Sigmoid colon (tissue), 7 donors: ENCODE results near the gene TRMT61B. TPM values are rescaled to one million over a fixed set of nuclear protein-coding genes. Genes with fewer than 3 reads are reported as not detected.

Experiments
- DNase-seq: peaks from one replicate; pipeline ENCODE4 v3.0.0-alpha.2; 2019
- H3K27ac ChIP-seq, 4 donors: fragments of 200-600 bp; sonication (generic); one replicate each; pipeline ENCODE4 v1.5.1; 2016 to 2019; ENCODE audit warnings: mild to moderate bottlenecking in 1 of 4
- H3K27me3 ChIP-seq, 3 donors: fragments of 200-600 bp; sonication (generic); one replicate each; pipeline ENCODE4 v1.5.1; 2019; ENCODE audit warnings: mild to moderate bottlenecking in 1 of 3
- H3K36me3 ChIP-seq, 4 donors: fragments of 200-600 bp; sonication (generic); one replicate each; pipeline ENCODE4 v1.5.1; 2016 to 2019
- H3K4me1 ChIP-seq, 4 donors: fragments of 200-600 bp; sonication (generic); one replicate each; pipeline ENCODE4 v1.5.1; 2017 to 2019
- H3K4me3 ChIP-seq, 4 donors: fragments of 200-600 bp; sonication (generic); one replicate each; pipeline ENCODE4 v1.5.1; 2017 to 2019; ENCODE audit warnings: mild to moderate bottlenecking in 2 of 4, moderate library complexity in 1 of 4
- H3K9me3 ChIP-seq, 4 donors: fragments of 200-600 bp in 3 of 4; sonication (generic) in 3 of 4; one replicate each; pipeline versions ENCODE4 v1.5.1 to v1.6.1; 2013 to 2019
- EP300 ChIP-seq, 4 donors: sonication (generic); formaldehyde crosslinking; IDR thresholded peaks; one replicate each; pipeline ENCODE4 v1.6.1; 2017; ENCODE audit warnings: antibody characterized with exemption in 4 of 4
- POLR2A ChIP-seq, 2 donors: fragments of 450-650 bp; IDR thresholded peaks; one replicate each; pipeline ENCODE4 v1.6.1; 2016; ENCODE audit warnings: antibody characterized with exemption in 2 of 2, mild to moderate bottlenecking in 2 of 2, moderate library complexity in 2 of 2
- POLR2AphosphoS5 ChIP-seq, 4 donors: sonication (generic); formaldehyde crosslinking; IDR thresholded peaks; one replicate each; pipeline ENCODE4 v1.6.1; 2017; ENCODE audit warnings: antibody characterized with exemption in 4 of 4
- WGBS, 2 donors: extraction: QIAGEN DNeasy Blood & Tissue Kit; methylation state at CpG; one replicate each; pipeline ENCODE4 v1.1.7; 2013; 5-methylcytosine and 5-hydroxymethylcytosine counted together
- intact Hi-C: fragments of 100-400 bp; cut with DNase I; formaldehyde crosslinking; loops from one replicate; pipeline ENCODE4 v1.15.1; 2023
- polyA plus RNA-seq, 3 donors: library from polyadenylated mRNA; stranded (reverse); fragments of 200-250 nt; gene quantifications; one replicate each; pipeline ENCODE4 v1.2.3, GENCODE V29; 2013
- total RNA-seq, 4 donors: library from RNA; depleted of rRNA; stranded (reverse); fragments of >200 nt; gene quantifications; one replicate each; pipeline ENCODE4 v1.1.0, GENCODE V29; 2016
- TF ChIP-seq, protein P1 (sequence below), 4 experiments: fragments of 450-650 bp in 3 of 4; fragments of 200-600 bp in 1 of 4; IDR thresholded peaks; one replicate each; pipeline ENCODE4 v1.5.1; 2016 to 2019; ENCODE audit warnings: antibody characterized with exemption in 4 of 4, mild to moderate bottlenecking in 3 of 4, moderate library complexity in 2 of 4
- donor health status: healthy with polysubstance abuse.
- donor health status: Bipolar disorder and iron deficiency.
- donor health status: healthy.

Gene TRMT61B
- total and polyA plus RNA-seq, 7 donors, result 8.6 to 16.8 (median 11.4) TPM

DNA sequence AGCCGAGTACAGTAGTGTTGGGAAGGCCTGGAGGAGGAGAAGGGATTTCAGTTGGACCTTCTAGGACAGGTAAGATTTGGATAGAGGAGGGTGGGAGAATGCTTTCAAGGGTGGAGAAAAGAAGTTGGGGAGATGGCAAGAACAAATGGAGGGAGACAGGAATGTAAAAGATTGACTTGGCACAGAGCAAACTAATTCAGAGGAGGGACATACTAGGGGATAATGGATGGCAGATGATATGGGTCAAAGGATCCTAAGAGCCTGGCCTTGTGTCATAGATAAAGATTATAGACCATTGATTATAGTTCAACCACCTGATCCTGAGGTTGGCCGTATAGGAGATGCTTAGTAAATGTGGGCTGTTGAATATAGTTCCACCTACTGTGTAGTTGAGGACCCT, 36.7 kb upstream of the TRMT61B start:
- Histone ChIP-seq H3K27me3 (no peaks in the 10 kb centered on the region), H3K27ac (no peak overlapping the region), H3K9me3 (no peaks in the 10 kb centered on the region), H3K36me3 (peaks cover 5 to 62% (median 27%) of the 10 kb centered on the region in 4 donors), H3K4me1 (peaks cover 0 to 15% (median 9%) of the 10 kb centered on the region in 4 donors), H3K4me3 (no peak overlapping the region)
- intact Hi-C loops, result no loop called here
- 90 to 94% methylated on average over 2 of the region's 2 CpGs for WGBS, 2 donors
- DNase-seq, result no peak
- TF ChIP-seq POLR2A (IDR thresholded peaks at IDR 0.05), result no peak
- TF ChIP-seq EP300 (IDR thresholded peaks at IDR 0.05), result no peak
- TF ChIP-seq, protein P1, sequence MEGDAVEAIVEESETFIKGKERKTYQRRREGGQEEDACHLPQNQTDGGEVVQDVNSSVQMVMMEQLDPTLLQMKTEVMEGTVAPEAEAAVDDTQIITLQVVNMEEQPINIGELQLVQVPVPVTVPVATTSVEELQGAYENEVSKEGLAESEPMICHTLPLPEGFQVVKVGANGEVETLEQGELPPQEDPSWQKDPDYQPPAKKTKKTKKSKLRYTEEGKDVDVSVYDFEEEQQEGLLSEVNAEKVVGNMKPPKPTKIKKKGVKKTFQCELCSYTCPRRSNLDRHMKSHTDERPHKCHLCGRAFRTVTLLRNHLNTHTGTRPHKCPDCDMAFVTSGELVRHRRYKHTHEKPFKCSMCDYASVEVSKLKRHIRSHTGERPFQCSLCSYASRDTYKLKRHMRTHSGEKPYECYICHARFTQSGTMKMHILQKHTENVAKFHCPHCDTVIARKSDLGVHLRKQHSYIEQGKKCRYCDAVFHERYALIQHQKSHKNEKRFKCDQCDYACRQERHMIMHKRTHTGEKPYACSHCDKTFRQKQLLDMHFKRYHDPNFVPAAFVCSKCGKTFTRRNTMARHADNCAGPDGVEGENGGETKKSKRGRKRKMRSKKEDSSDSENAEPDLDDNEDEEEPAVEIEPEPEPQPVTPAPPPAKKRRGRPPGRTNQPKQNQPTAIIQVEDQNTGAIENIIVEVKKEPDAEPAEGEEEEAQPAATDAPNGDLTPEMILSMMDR (IDR thresholded peaks at IDR 0.05), result no peak
- TF ChIP-seq POLR2AphosphoS5 (IDR thresholded peaks at IDR 0.05), result no peak

GRCh38 chr2:28906376-28906775, 36.3 kb upstream of the TRMT61B start:
- intact Hi-C loops, result no loop called here
- Histone ChIP-seq H3K4me1 (peaks cover 0 to 15% (median 9%) of the 10 kb centered on the region in 4 donors), H3K4me3 (no peak overlapping the region), H3K27ac (no peak overlapping the region), H3K9me3 (no peaks in the 10 kb centered on the region), H3K36me3 (peaks cover 5 to 62% (median 27%) of the 10 kb centered on the region in 4 donors), H3K27me3 (no peaks in the 10 kb centered on the region)
- 91% methylated on average over 4 of the region's 4 CpGs for WGBS, 2 donors
- no peak for DNase-seq
- TF ChIP-seq EP300 (IDR thresholded peaks at IDR 0.05), result no peak
- TF ChIP-seq POLR2AphosphoS5 (IDR thresholded peaks at IDR 0.05), result no peak
- TF ChIP-seq, protein P1 (IDR thresholded peaks at IDR 0.05), result no peak
- TF ChIP-seq POLR2A (IDR thresholded peaks at IDR 0.05), result no peak

DNA sequence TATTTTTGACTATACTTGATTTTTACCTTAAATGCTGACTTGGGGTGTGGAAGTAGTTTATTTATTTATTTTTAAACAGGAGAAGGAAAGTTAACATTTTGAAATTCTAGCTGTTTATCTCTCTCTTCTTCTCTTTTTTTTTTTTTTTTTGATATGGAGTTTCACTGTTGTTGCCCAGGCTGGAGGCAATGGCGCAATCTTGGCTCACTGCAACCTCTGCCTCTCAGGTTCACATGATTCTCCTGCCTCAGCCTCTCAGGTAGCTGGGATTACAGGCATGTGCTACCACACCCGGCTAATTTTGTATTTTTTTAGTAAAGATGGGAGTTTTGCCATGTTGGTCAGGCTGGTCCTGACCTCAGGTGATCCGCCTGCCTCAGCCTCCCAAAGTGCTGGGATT, 35.4 kb upstream of the TRMT61B start:
- intact Hi-C loops, result no loop called here
- Histone ChIP-seq H3K9me3 (no peaks in the 10 kb centered on the region), H3K4me3 (no peak overlapping the region), H3K27ac (no peak overlapping the region), H3K4me1 (peaks cover 0 to 15% (median 9%) of the 10 kb centered on the region in 4 donors), H3K27me3 (no peaks in the 10 kb centered on the region), H3K36me3 (peaks cover 5 to 62% (median 27%) of the 10 kb centered on the region in 4 donors)
- 94 to 95% methylated on average over 3 of the region's 3 CpGs for WGBS, 2 donors
- no peak for DNase-seq
- TF ChIP-seq EP300 (IDR thresholded peaks at IDR 0.05) (no peak), POLR2A (IDR thresholded peaks at IDR 0.05) (no peak)

- no peaks in the 10 kb centered on the region for H3K9me3 ChIP-seq
- intact Hi-C loops, result no loop called here
- peaks cover 5 to 60% (median 27%) of the 10 kb centered on the region in 4 donors for H3K36me3 ChIP-seq
- WGBS, 2 donors, result 93 to 94% methylated on average over 2 of the region's 2 CpGs
- peaks cover 0 to 15% (median 9%) of the 10 kb centered on the region in 4 donors for H3K4me1 ChIP-seq
- TF ChIP-seq EP300 (IDR thresholded peaks at IDR 0.05), result no peak
- no peak for TF ChIP-seq POLR2A (IDR thresholded peaks at IDR 0.05)
- no peak for TF ChIP-seq POLR2AphosphoS5 (IDR thresholded peaks at IDR 0.05)
- TF ChIP-seq, protein P1 (IDR thresholded peaks at IDR 0.05), result no peak
- no peaks in the 10 kb centered on the region for H3K27me3 ChIP-seq
- DNase-seq, result no peak
- H3K27ac ChIP-seq, result peak overlapping the region in 1 of 4 donors; percentile 3
- no peak overlapping the region for H3K4me3 ChIP-seq
Observed at GRCh38 chr2:28904802-28905457, 34.8 kb upstream of the TRMT61B start.

GRCh38 chr2:28904295-28904694, 34.2 kb upstream of the TRMT61B start:
- no peaks in the 10 kb centered on the region for H3K27me3 ChIP-seq
- intact Hi-C loops, result no loop called here
- no peak overlapping the region for H3K4me3 ChIP-seq
- H3K36me3 ChIP-seq, result peaks cover 5 to 53% (median 23%) of the 10 kb centered on the region in 4 donors
- DNase-seq, result no peak
- no peaks in the 10 kb centered on the region for H3K9me3 ChIP-seq
- H3K4me1 ChIP-seq, result peaks cover 0 to 15% (median 9%) of the 10 kb centered on the region in 4 donors
- no peak for TF ChIP-seq EP300 (IDR thresholded peaks at IDR 0.05)
- no peak for TF ChIP-seq POLR2A (IDR thresholded peaks at IDR 0.05)
- TF ChIP-seq, protein P1 (IDR thresholded peaks at IDR 0.05), result no peak
- no peak for TF ChIP-seq POLR2AphosphoS5 (IDR thresholded peaks at IDR 0.05)
- peak overlapping the region in 1 of 4 donors; percentile 3 for H3K27ac ChIP-seq
- WGBS, 2 donors, result 64 to 77% methylated on average over 2 of the region's 2 CpGs
